DND-41 (cell line): ENCODE data around the gene CACNA2D3.

Source experiments
- ATAC-seq: fragments of 200-7000 bp; cut with Tn5 transposase; 3 replicates; pipeline ENCODE4 v1.9.1; 2021; ENCODE audit warnings: low read depth; ENCODE audit not compliant: insufficient read depth
- DNase-seq: peaks from one replicate; pipeline ENCODE4 v3.0.0-alpha.2; 2020
- H2AFZ ChIP-seq: 2 replicates; pipeline ENCODE4 v1.6.0; 2012; ENCODE audit warnings: low read depth, low read length
- H3K27ac ChIP-seq: 2 replicates; pipeline ENCODE4 v1.5.1; 2012; ENCODE audit warnings: low read length, inconsistent platforms
- H3K27me3 ChIP-seq: fragments of 200-600 bp; sonication (generic); 2 replicates; pipeline ENCODE4 v1.6.0; 2012; ENCODE audit warnings: low read length, mild to moderate bottlenecking, inconsistent platforms; ENCODE audit not compliant: insufficient read depth, poor library complexity
- H3K36me3 ChIP-seq: 2 replicates; pipeline ENCODE4 v1.5.1; 2012; ENCODE audit warnings: low read length, inconsistent platforms; ENCODE audit not compliant: insufficient read depth
- H3K4me1 ChIP-seq: 2 replicates; pipeline ENCODE4 v1.5.1; 2012; ENCODE audit warnings: mild to moderate bottlenecking, low read length; ENCODE audit not compliant: insufficient read depth
- H3K4me2 ChIP-seq: 2 replicates; pipeline ENCODE4 v1.6.0; 2012; ENCODE audit warnings: mild to moderate bottlenecking, moderate library complexity, low read length, inconsistent platforms; ENCODE audit not compliant: insufficient read depth
- H3K4me3 ChIP-seq, 2 experiments: fragments of 200-600 bp in 1 of 2; shearing (Covaris generic) in 1 of 2; 2 replicates each; pipeline ENCODE4 v1.5.1; 2012 to 2016; ENCODE audit warnings: inconsistent platforms in 2 of 2, low read length in 2 of 2, mild to moderate bottlenecking in 2 of 2, low read depth in 1 of 2, moderate library complexity in 1 of 2
- H3K79me2 ChIP-seq: 2 replicates; pipeline ENCODE4 v1.6.0; 2012; ENCODE audit warnings: low read length, inconsistent platforms; ENCODE audit not compliant: insufficient read depth
- H3K9ac ChIP-seq: 2 replicates; pipeline ENCODE4 v1.6.0; 2012; ENCODE audit warnings: low read depth, mild to moderate bottlenecking, inconsistent platforms, low read length, moderate library complexity
- H3K9me3 ChIP-seq: 2 replicates; pipeline ENCODE4 v1.5.1; 2012; ENCODE audit warnings: low read length, moderate library complexity, mild to moderate bottlenecking, inconsistent platforms; ENCODE audit not compliant: insufficient read depth, severe bottlenecking
- H4K20me1 ChIP-seq: 2 replicates; pipeline ENCODE4 v1.6.0; 2012; ENCODE audit warnings: low read length; ENCODE audit not compliant: insufficient read depth
- EZH2 ChIP-seq: IDR thresholded peaks from 3 replicates; pipeline ENCODE4 v1.6.1; 2012; ENCODE audit warnings: borderline replicate concordance, low read depth, mild to moderate bottlenecking, moderate library complexity, low read length, inconsistent platforms; ENCODE audit not compliant: severe bottlenecking
- TF ChIP-seq, protein P1 (sequence below): IDR thresholded peaks from 2 replicates; pipeline ENCODE4 v1.5.1; 2012; ENCODE audit warnings: borderline replicate concordance, low read length, moderate library complexity, mild to moderate bottlenecking; ENCODE audit not compliant: poor library complexity, severe bottlenecking; ENCODE audit errors: extremely low read depth

CACNA2D3 gene

DNA sequence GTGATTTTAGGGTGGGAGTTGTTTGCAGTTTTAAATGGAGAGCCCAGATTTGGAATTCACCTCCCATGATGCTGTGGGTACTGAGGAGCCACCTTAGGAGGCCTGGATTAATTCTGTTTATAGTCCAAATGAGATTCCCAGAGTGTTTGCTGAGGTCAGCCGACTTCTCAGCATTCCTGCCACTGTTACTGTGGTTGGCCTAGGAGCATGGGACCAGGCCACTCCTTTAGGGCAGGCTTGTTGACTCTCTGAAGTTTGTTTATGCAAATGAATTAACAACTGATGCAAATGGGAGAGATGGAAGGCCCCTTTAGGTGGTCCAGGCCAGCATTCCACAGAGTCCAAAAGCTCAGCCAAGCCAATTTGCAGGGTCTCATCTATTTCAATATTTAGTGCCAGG, 46.1 kb downstream of the CACNA2D3 start:
- H3K27me3 ChIP-seq, result no peaks in the 10 kb centered on the region
- no peak for ATAC-seq

DNA sequence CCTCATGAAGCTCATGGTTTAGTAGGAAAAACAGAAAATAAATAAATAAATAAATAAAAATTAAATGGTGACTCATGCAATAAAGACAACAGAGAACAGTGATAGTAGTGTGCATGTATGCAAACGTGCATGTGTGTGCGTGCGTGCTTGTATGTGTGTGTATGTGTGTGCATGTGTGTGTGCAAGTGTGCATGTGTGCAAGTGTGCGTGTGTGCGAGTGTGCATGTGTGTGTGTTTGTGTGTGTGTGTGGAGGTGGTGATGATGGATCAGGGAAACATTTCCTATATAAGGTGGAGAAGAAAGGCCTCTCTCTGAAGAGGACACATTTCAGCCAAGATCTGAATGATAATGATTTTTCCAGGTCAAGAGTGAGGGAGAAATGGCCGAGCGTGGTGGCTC, 47.2 kb downstream of the CACNA2D3 start:
- H4K20me1 ChIP-seq, result no peaks in the 10 kb centered on the region
- H3K4me3 ChIP-seq, result no peak overlapping the region
- no peaks in the 10 kb centered on the region for H3K9me3 ChIP-seq
- H3K79me2 ChIP-seq, result no peaks in the 10 kb centered on the region
- DNase-seq, result no peak
- H3K9ac ChIP-seq, result no peak overlapping the region
- ATAC-seq, result no peak
- no peak overlapping the region for H3K4me2 ChIP-seq
- H3K36me3 ChIP-seq, result no peaks in the 10 kb centered on the region
- no peaks in the 10 kb centered on the region for H3K27me3 ChIP-seq
- no peak overlapping the region for H2AFZ ChIP-seq
- TF ChIP-seq, protein P1, sequence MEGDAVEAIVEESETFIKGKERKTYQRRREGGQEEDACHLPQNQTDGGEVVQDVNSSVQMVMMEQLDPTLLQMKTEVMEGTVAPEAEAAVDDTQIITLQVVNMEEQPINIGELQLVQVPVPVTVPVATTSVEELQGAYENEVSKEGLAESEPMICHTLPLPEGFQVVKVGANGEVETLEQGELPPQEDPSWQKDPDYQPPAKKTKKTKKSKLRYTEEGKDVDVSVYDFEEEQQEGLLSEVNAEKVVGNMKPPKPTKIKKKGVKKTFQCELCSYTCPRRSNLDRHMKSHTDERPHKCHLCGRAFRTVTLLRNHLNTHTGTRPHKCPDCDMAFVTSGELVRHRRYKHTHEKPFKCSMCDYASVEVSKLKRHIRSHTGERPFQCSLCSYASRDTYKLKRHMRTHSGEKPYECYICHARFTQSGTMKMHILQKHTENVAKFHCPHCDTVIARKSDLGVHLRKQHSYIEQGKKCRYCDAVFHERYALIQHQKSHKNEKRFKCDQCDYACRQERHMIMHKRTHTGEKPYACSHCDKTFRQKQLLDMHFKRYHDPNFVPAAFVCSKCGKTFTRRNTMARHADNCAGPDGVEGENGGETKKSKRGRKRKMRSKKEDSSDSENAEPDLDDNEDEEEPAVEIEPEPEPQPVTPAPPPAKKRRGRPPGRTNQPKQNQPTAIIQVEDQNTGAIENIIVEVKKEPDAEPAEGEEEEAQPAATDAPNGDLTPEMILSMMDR, result no peak
- TF ChIP-seq EZH2, result no peak
- no peaks in the 10 kb centered on the region for H3K4me1 ChIP-seq
- no peak overlapping the region for H3K27ac ChIP-seq

More for the DNA sequence above, 46.1 kb downstream of the CACNA2D3 start:
- TF ChIP-seq, protein P1, result no peak
- no peak for TF ChIP-seq EZH2
- no peaks in the 10 kb centered on the region for H3K36me3 ChIP-seq
- no peak overlapping the region for H3K4me2 ChIP-seq
- no peak overlapping the region for H2AFZ ChIP-seq
- H3K9me3 ChIP-seq, result no peaks in the 10 kb centered on the region
- no peak overlapping the region for H3K4me3 ChIP-seq
- no peaks in the 10 kb centered on the region for H4K20me1 ChIP-seq
- H3K4me1 ChIP-seq, result no peaks in the 10 kb centered on the region
- no peak overlapping the region for H3K27ac ChIP-seq
- no peak for DNase-seq
- no peaks in the 10 kb centered on the region for H3K79me2 ChIP-seq
- H3K9ac ChIP-seq, result no peak overlapping the region

DNA sequence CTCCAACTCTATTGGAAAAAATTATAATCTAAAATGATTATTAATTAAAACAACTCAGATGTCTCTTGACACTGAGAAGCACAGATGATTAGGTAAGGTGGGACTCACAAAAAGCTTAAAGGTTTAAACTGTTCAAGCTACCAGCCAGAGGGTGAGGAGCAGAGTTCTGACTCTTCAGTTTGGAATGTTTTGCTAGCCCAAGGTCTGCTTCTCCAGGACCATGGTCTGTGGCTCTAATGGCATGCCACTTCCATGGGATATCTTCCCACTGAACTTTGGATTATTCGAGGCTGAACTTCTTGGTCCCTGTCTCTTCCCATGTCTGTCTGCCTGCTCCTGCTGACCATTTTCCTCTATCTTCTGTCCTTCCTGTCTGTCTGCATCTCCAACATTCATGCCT, 49.2 kb downstream of the CACNA2D3 start:
- Histone ChIP-seq H2AFZ (no peak overlapping the region), H3K79me2 (no peaks in the 10 kb centered on the region), H3K27ac (no peak overlapping the region)

More for the DNA sequence above, 49.2 kb downstream of the CACNA2D3 start:
- Histone ChIP-seq H4K20me1 (no peaks in the 10 kb centered on the region), H3K9me3 (no peaks in the 10 kb centered on the region), H3K36me3 (no peaks in the 10 kb centered on the region), H3K4me1 (no peaks in the 10 kb centered on the region), H3K9ac (no peak overlapping the region), H3K27me3 (no peaks in the 10 kb centered on the region), H3K4me3 (no peak overlapping the region), H3K4me2 (no peak overlapping the region)
- ATAC-seq (no peak), DNase-seq (no peak)
- TF ChIP-seq EZH2, result no peak
- TF ChIP-seq, protein P1, result no peak
